ENCODE data around the gene HLA-DPA1.

The HLA-DPA1 gene

GRCh38 chr6:33049323-33050013 lies 24.0 kb downstream of the HLA-DPA1 start:
- Histone ChIP-seq H3K4me3 (ENCODE audit: low read depth in 1 of 2, low read length in 1 of 2) (no peak overlapping the region), H3K4me1 (ENCODE audit: control insufficient read depth in 1 of 2, insufficient read depth in 1 of 2, low read depth in 1 of 2, low read length in 1 of 2) (no peaks in the 10 kb centered on the region), H3K36me3 (no peaks in the 10 kb centered on the region), H3K27ac (no peak overlapping the region), H3K27me3 (no peaks in the 10 kb centered on the region), H3K9me3 (no peaks in the 10 kb centered on the region)
- TF ChIP-seq, protein P1, sequence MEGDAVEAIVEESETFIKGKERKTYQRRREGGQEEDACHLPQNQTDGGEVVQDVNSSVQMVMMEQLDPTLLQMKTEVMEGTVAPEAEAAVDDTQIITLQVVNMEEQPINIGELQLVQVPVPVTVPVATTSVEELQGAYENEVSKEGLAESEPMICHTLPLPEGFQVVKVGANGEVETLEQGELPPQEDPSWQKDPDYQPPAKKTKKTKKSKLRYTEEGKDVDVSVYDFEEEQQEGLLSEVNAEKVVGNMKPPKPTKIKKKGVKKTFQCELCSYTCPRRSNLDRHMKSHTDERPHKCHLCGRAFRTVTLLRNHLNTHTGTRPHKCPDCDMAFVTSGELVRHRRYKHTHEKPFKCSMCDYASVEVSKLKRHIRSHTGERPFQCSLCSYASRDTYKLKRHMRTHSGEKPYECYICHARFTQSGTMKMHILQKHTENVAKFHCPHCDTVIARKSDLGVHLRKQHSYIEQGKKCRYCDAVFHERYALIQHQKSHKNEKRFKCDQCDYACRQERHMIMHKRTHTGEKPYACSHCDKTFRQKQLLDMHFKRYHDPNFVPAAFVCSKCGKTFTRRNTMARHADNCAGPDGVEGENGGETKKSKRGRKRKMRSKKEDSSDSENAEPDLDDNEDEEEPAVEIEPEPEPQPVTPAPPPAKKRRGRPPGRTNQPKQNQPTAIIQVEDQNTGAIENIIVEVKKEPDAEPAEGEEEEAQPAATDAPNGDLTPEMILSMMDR (IDR thresholded peaks at IDR 0.05), result no peak

DNA sequence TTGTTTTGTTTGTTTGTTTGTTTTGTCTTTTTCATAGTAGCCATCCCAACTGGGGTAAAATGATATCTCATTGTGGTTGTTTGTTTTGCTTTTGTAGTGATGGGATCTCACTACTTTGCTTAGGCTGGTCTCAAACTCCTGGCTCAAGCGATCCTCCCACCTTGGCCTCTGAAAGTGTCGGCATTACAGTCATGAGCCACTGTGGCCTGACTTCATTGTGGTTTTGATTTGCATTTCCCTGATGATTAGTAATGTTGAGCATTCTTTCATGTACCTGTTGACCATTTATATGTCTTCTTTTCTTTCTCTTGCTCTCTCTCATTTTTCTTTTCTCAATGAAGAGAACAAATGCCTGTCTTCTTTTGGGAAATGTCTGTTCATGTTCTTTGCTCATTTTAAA lies 33.3 kb downstream of the HLA-DPA1 start:
- Histone ChIP-seq H3K4me1 (ENCODE audit: control insufficient read depth in 1 of 2, insufficient read depth in 1 of 2, low read depth in 1 of 2, low read length in 1 of 2) (no peaks in the 10 kb centered on the region), H3K27me3 (no peaks in the 10 kb centered on the region)
- TF ChIP-seq, protein P1 (IDR thresholded peaks at IDR 0.05), result no peak

GRCh38 chr6:33036535-33036934 lies 36.9 kb downstream of the HLA-DPA1 start:
- no peaks in the 10 kb centered on the region for H3K9me3 ChIP-seq
- H3K36me3 ChIP-seq, result no peaks in the 10 kb centered on the region
- no peak overlapping the region for H3K27ac ChIP-seq
- H3K27me3 ChIP-seq, result no peaks in the 10 kb centered on the region
- no peaks in the 10 kb centered on the region for H3K4me1 ChIP-seq (ENCODE audit: control insufficient read depth in 1 of 2, insufficient read depth in 1 of 2, low read depth in 1 of 2, low read length in 1 of 2)
- no peak overlapping the region for H3K4me3 ChIP-seq (ENCODE audit: low read depth in 1 of 2, low read length in 1 of 2)
- TF ChIP-seq, protein P1 (IDR thresholded peaks at IDR 0.05), result no peak

More for the DNA sequence above, 33.3 kb downstream of the HLA-DPA1 start:
- H3K27ac ChIP-seq, result no peak overlapping the region
- no peak overlapping the region for H3K4me3 ChIP-seq (ENCODE audit: low read depth in 1 of 2, low read length in 1 of 2)
- no peaks in the 10 kb centered on the region for H3K36me3 ChIP-seq
- H3K9me3 ChIP-seq, result no peaks in the 10 kb centered on the region

DNA sequence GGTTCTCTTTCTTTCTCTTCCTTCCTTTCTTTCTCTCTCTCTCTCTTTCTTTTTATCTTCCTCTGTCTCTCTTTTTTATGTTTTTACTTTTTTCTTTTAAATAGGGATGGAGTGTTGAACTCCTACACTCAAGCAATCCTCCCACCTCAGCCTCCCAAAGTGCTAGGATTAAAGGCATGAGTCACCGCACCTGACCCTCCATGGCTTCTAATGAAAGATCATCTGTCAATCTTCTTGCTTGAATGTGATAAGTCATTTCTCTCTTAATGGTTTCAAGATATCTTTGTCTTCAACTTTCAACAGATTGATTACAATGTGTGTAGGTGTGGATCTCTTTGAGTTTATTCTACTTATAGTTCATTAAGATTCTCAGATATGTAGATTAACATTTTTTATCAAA lies 38.9 kb downstream of the HLA-DPA1 start:
- H3K4me1 ChIP-seq (ENCODE audit: control insufficient read depth in 1 of 2, insufficient read depth in 1 of 2, low read depth in 1 of 2, low read length in 1 of 2), result no peaks in the 10 kb centered on the region
- no peaks in the 10 kb centered on the region for H3K9me3 ChIP-seq
- H3K27me3 ChIP-seq, result peaks cover 8% of the 10 kb centered on the region
- no peak overlapping the region for H3K27ac ChIP-seq
- TF ChIP-seq, protein P1 (IDR thresholded peaks at IDR 0.05), result no peak
- H3K36me3 ChIP-seq, result no peaks in the 10 kb centered on the region
- no peak overlapping the region for H3K4me3 ChIP-seq (ENCODE audit: low read depth in 1 of 2, low read length in 1 of 2)

- H3K4me3 ChIP-seq (ENCODE audit: low read depth in 1 of 2, low read length in 1 of 2), result no peak overlapping the region
- TF ChIP-seq, protein P1 (IDR thresholded peaks at IDR 0.05), result no peak
Measured at GRCh38 chr6:33030245-33030644, 43.2 kb downstream of the HLA-DPA1 start.

More at GRCh38 chr6:33030245-33030644, 43.2 kb downstream of the HLA-DPA1 start:
- no peak overlapping the region for H3K27ac ChIP-seq
- no peaks in the 10 kb centered on the region for H3K9me3 ChIP-seq
- no peaks in the 10 kb centered on the region for H3K36me3 ChIP-seq
- H3K4me1 ChIP-seq (ENCODE audit: control insufficient read depth in 1 of 2, insufficient read depth in 1 of 2, low read depth in 1 of 2, low read length in 1 of 2), result no peaks in the 10 kb centered on the region
- H3K27me3 ChIP-seq, result peaks cover 9% of the 10 kb centered on the region

Data from neutrophil (primary cell).